Fibroblast of lung (primary cell): ENCODE results near the gene LUZP4. TPM values are rescaled to one million over a fixed set of nuclear protein-coding genes. Genes with fewer than 3 reads are reported as not detected.
"Not testable (repeated sequence)": the region's sequence is repeated elsewhere in the genome, so short reads cannot be mapped to it uniquely, and the experiment has no call there.

ENCODE experiments used
- DNase-seq, 2 donors: peaks; one replicate each; pipeline versions ENCODE4 v3.0.0 to v3.0.0-alpha.2; 2010; ENCODE audit warnings: low read depth in 2 of 2
- H2AFZ ChIP-seq: 2 replicates; pipeline ENCODE4 v1.5.1; 2012; ENCODE audit warnings: low read length, control low read depth, inconsistent platforms
- H3K27ac ChIP-seq: 2 replicates; pipeline ENCODE4 v1.5.1; 2011; ENCODE audit warnings: low read length, control low read depth; ENCODE audit not compliant: insufficient read depth
- H3K27me3 ChIP-seq: 2 replicates; pipeline ENCODE4 v1.5.1; 2011; ENCODE audit warnings: mild to moderate bottlenecking, low read length; ENCODE audit not compliant: control insufficient read depth, insufficient read depth
- H3K36me3 ChIP-seq: 2 replicates; pipeline ENCODE4 v1.5.1; 2011; ENCODE audit warnings: low read length; ENCODE audit not compliant: control insufficient read depth, insufficient read depth
- H3K4me1 ChIP-seq: 2 replicates; pipeline ENCODE4 v1.5.1; 2011; ENCODE audit warnings: low read length; ENCODE audit not compliant: control insufficient read depth, insufficient read depth; ENCODE audit errors: extremely low read depth
- H3K4me2 ChIP-seq: 2 replicates; pipeline ENCODE4 v1.5.1; 2011; ENCODE audit warnings: low read length, control low read depth; ENCODE audit not compliant: insufficient read depth; ENCODE audit errors: extremely low read depth
- H3K4me3 ChIP-seq, 4 experiments: fragments of 200-600 bp in 1 of 4; sonication (generic) in 1 of 4; replicated peaks in 1 of 4; 2 replicates each; pipeline ENCODE4 v1.5.1; 2011 to 2016; ENCODE audit warnings: low read length in 4 of 4, low read depth in 3 of 4, mild to moderate bottlenecking in 3 of 4, control low read depth in 2 of 4, inconsistent platforms in 1 of 4, mixed read lengths in 1 of 4; ENCODE audit not compliant: insufficient read depth in 1 of 4; ENCODE audit errors: control extremely low read depth in 1 of 4
- H3K79me2 ChIP-seq: 2 replicates; pipeline ENCODE4 v1.5.1; 2012; ENCODE audit warnings: mild to moderate bottlenecking, low read length, inconsistent platforms; ENCODE audit not compliant: control insufficient read depth, insufficient read depth
- H3K9ac ChIP-seq: 2 replicates; pipeline ENCODE4 v1.5.1; 2011; ENCODE audit warnings: mild to moderate bottlenecking, low read length, control low read depth; ENCODE audit not compliant: insufficient read depth
- H3K9me3 ChIP-seq: 2 replicates; pipeline ENCODE4 v1.5.1; 2012; ENCODE audit warnings: low read depth, low read length; ENCODE audit not compliant: control insufficient read depth, insufficient read depth
- H4K20me1 ChIP-seq: 2 replicates; pipeline ENCODE4 v1.5.1; 2011; ENCODE audit warnings: low read length; ENCODE audit not compliant: control insufficient read depth, insufficient read depth; ENCODE audit errors: extremely low read depth
- EZH2 ChIP-seq: IDR thresholded peaks from 2 replicates; pipeline ENCODE4 v1.5.1; 2012; ENCODE audit warnings: low read length, control low read depth, mild to moderate bottlenecking; ENCODE audit errors: missing control alignments
- polyA plus RNA-seq, 2 donors: library from polyadenylated mRNA; depleted of rRNA in 1 of 2; stranded (reverse) in 1 of 2; unstranded in 1 of 2; fragments of >200 nt; gene quantifications; 2 replicates each; pipeline ENCODE4 v1.2.1, GENCODE V29; 2011 to 2012; ENCODE audit warnings: missing spikeins in 1 of 2
- total RNA-seq: library from RNA; depleted of rRNA; stranded (reverse); fragments of >200 nt; gene quantifications from 2 replicates; pipeline ENCODE4 v1.2.1, GENCODE V29; 2014
- TF ChIP-seq, protein P1 (sequence below), 2 donors: IDR thresholded peaks in 1 of 2; conservative IDR thresholded peaks in 1 of 2; 1 replicate in 1 of 2; 2 replicates in 1 of 2; pipeline ENCODE4 v1.5.1; 2011 to 2012; ENCODE audit warnings: low read length in 2 of 2, control low read depth in 1 of 2, inconsistent platforms in 1 of 2, low read depth in 1 of 2, mild to moderate bottlenecking in 1 of 2

Gene LUZP4
- total and polyA plus RNA-seq, 2 donors (not counting 1 experiment from before 2014, with no cell fraction given): not detected

DNA sequence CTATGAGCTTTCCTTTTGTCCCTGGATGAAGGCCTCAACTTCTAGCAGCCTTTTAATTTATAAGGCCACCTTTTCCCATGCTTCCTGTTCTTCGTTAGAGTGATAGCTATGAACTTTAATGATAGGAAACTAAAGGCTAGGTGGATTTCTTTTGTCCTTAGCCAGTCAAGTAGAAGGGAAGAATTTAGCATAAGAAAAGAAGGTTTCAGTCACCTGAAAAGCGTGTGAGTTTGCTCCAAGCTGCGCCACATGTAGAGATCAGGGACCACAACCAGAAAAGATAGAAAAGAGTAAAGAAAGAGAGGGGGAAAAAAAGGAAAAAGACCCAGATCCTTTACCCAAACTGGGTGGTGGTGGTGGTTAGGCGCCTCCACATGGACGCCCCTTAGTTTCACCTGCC, 28.6 kb downstream of the LUZP4 start:
- no peaks in the 10 kb centered on the region for H3K79me2 ChIP-seq
- H3K27me3 ChIP-seq: no peaks in the 10 kb centered on the region
- H3K27ac ChIP-seq: no peak overlapping the region
- H4K20me1 ChIP-seq: no peaks in the 10 kb centered on the region
- TF ChIP-seq, protein P1, sequence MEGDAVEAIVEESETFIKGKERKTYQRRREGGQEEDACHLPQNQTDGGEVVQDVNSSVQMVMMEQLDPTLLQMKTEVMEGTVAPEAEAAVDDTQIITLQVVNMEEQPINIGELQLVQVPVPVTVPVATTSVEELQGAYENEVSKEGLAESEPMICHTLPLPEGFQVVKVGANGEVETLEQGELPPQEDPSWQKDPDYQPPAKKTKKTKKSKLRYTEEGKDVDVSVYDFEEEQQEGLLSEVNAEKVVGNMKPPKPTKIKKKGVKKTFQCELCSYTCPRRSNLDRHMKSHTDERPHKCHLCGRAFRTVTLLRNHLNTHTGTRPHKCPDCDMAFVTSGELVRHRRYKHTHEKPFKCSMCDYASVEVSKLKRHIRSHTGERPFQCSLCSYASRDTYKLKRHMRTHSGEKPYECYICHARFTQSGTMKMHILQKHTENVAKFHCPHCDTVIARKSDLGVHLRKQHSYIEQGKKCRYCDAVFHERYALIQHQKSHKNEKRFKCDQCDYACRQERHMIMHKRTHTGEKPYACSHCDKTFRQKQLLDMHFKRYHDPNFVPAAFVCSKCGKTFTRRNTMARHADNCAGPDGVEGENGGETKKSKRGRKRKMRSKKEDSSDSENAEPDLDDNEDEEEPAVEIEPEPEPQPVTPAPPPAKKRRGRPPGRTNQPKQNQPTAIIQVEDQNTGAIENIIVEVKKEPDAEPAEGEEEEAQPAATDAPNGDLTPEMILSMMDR (conservative IDR thresholded peaks at IDR 0.05 in 1 of 2, IDR thresholded peaks at IDR 0.05 in 1 of 2; ENCODE audit: low read depth in 1 of 2, low read length in 2 of 2): no peak
- TF ChIP-seq EZH2: no peak
- H3K9ac ChIP-seq: no peak overlapping the region
- no peak overlapping the region for H3K4me2 ChIP-seq
- no peak overlapping the region for H2AFZ ChIP-seq
- no peak overlapping the region for H3K4me3 ChIP-seq
- no peaks in the 10 kb centered on the region for H3K4me1 ChIP-seq
- DNase-seq: no peak
- H3K9me3 ChIP-seq: no peaks in the 10 kb centered on the region
- H3K36me3 ChIP-seq: no peaks in the 10 kb centered on the region

DNA sequence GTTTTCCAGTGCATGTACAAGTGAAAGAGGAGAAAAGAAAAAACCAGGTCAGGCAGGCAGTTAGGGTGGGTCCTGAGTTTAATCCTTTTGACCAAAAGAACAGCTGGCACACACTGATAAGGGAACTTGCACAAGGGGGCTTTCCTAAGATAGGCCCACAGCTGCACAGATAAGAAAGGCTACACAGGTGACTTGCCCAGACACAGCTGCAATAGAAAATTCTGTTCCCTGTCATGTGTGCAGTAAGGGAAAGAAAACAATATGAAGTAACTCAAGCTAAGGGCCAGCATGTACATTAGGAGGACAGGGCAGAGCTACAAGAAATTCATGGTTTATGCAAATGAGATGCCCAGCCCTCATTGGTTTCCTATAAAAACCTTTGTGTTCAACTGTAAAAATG, 32.9 kb downstream of the LUZP4 start:
- Histone ChIP-seq H3K4me3 (no peak overlapping the region), H3K9ac (no peak overlapping the region), H3K79me2 (no peaks in the 10 kb centered on the region), H3K9me3 (no peaks in the 10 kb centered on the region), H3K4me2 (no peak overlapping the region), H3K4me1 (no peaks in the 10 kb centered on the region), H3K27ac (no peak overlapping the region), H4K20me1 (no peaks in the 10 kb centered on the region), H3K36me3 (no peaks in the 10 kb centered on the region), H3K27me3 (no peaks in the 10 kb centered on the region), H2AFZ (no peak overlapping the region)
- TF ChIP-seq, protein P1 (conservative IDR thresholded peaks at IDR 0.05 in 1 of 2, IDR thresholded peaks at IDR 0.05 in 1 of 2; ENCODE audit: low read depth in 1 of 2, low read length in 2 of 2): no peak
- no peak for TF ChIP-seq EZH2
- DNase-seq: no peak

DNA sequence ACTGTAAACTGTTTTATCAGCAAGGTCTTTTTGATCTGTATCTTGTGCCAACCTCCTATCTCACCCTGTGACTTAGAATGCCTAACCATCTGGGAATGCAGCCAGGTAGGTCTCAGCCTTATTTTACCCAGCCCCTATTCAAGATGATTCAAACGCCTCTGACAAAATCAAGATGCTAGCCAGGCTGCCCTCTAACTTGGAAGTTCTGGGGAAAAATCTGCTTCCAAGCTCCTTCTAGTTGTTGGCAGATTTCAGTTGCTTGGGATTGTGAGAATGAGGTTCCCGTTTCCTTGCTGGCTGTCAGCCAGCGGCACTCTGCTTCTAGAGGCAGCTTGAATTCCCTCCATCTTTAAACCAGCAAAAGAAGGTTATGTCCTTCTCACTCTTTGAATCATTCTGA, 34.7 kb downstream of the LUZP4 start:
- H4K20me1 ChIP-seq: no peaks in the 10 kb centered on the region
- peak; percentile 39 to 65 for DNase-seq
- H3K27ac ChIP-seq: no peak overlapping the region
- no peaks in the 10 kb centered on the region for H3K36me3 ChIP-seq
- no peak overlapping the region for H3K4me3 ChIP-seq
- H3K4me1 ChIP-seq: no peaks in the 10 kb centered on the region
- H3K9me3 ChIP-seq: no peaks in the 10 kb centered on the region
- no peaks in the 10 kb centered on the region for H3K79me2 ChIP-seq
- H3K4me2 ChIP-seq: no peak overlapping the region
- H2AFZ ChIP-seq: no peak overlapping the region
- TF ChIP-seq, protein P1 (conservative IDR thresholded peaks at IDR 0.05 in 1 of 2, IDR thresholded peaks at IDR 0.05 in 1 of 2; ENCODE audit: low read depth in 1 of 2, low read length in 2 of 2): no peak
- no peak for TF ChIP-seq EZH2
- no peak overlapping the region for H3K9ac ChIP-seq
- H3K27me3 ChIP-seq: no peaks in the 10 kb centered on the region

DNA sequence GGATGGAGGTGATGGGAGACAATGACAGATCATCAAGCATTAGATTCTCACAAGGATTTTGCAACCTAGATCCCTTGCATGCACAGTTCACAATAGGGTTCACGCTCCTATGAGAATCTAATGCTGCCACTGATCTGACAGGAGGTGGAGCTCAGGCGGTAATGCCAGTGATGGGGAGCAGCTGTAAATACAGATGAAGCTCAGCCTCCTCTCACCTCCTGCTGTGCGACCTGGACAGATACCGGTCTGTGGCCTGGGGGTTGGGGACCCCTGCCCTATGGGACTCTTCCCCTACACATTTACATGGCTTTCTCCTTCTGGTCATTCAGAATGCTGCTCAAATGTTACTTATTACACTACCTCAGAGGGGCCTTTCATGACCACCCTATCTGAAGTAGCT, 39.8 kb downstream of the LUZP4 start:
- not testable (repeated sequence) for H3K4me3 ChIP-seq, H2AFZ ChIP-seq, H3K9me3 ChIP-seq, H3K4me1 ChIP-seq, DNase-seq, H3K27me3 ChIP-seq, H4K20me1 ChIP-seq, H3K27ac ChIP-seq, H3K36me3 ChIP-seq, H3K9ac ChIP-seq, H3K4me2 ChIP-seq, H3K79me2 ChIP-seq
